Measurements from ENCODE around the gene FAM118B.

GRCh38 chr11:126226334-126227084, 14.9 kb downstream of the FAM118B start:
- TF ChIP-seq CTCF (conservative IDR thresholded peaks at IDR 0.05; ENCODE audit: low read depth, low read length) (no peak), RAD21 (IDR thresholded peaks at IDR 0.05; ENCODE audit: low read length) (no peak)
